Islet precursor cell (in vitro differentiated cells): Measurements from ENCODE around the gene ARAF.
"Not testable (repeated sequence)": the region's sequence is repeated elsewhere in the genome, so short reads cannot be mapped to it uniquely, and the experiment has no call there.

ENCODE experiments used
- DNase-seq: peaks from one replicate; pipeline ENCODE4 v3.0.0-alpha.2; 2018

ARAF gene

DNA sequence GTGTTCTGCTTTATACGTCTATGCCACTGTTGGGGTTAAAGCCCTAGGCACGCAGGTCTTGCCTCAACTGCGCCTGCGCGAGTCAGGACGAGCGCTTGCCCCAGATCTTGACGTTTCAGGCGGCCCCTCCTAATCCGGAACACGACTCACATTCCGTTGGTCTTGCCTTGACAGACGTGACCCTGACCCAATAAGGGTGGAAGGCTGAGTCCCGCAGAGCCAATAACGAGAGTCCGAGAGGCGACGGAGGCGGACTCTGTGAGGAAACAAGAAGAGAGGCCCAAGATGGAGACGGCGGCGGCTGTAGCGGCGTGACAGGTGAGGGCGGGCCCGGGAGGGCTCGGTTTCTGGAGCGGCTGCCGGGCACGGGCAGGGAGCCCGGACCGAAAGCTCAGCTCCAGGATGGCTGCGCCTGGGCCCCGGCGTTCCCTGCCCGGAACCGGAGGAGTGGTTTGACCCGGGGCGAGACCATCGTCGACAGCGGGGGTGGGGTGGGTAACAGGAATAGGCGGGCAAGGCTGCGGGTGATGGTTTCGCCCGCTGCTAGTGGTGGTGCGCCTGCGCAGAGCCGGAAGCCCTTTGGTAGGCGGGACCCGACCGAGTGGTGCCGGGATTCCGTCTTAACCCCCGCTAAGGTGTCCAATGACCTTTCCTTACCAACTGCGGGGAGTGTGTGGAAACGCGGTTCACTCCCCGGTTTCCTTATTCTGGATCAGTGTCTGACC lies at the start of gene ARAF:
TSS of gene ARAF (plus strand) at position 272 of the 725 bp plus-strand sequence. CDS start 1,763 bp downstream, outside the sequence.
- peak; percentile 99 for DNase-seq

DNA sequence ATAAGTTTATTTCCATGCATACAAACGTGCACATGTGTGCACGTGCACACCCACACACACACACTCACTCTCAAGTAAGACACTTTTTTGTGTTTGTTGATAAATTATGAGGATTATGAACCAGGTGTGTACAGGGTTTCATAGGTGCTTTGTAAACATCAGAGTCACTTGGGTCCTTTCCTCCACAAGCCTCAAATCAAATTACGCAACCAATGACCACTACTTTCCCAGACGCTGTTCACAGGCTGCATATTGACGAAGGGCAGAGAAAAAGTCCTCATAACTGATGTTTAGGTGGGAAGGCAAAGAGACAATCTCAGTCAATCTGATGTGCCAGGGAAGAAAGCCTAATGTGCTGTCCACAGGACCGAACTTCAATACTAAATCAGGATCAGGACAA lies 48.6 kb upstream of the ARAF start:
- not testable (repeated sequence) for DNase-seq

DNA sequence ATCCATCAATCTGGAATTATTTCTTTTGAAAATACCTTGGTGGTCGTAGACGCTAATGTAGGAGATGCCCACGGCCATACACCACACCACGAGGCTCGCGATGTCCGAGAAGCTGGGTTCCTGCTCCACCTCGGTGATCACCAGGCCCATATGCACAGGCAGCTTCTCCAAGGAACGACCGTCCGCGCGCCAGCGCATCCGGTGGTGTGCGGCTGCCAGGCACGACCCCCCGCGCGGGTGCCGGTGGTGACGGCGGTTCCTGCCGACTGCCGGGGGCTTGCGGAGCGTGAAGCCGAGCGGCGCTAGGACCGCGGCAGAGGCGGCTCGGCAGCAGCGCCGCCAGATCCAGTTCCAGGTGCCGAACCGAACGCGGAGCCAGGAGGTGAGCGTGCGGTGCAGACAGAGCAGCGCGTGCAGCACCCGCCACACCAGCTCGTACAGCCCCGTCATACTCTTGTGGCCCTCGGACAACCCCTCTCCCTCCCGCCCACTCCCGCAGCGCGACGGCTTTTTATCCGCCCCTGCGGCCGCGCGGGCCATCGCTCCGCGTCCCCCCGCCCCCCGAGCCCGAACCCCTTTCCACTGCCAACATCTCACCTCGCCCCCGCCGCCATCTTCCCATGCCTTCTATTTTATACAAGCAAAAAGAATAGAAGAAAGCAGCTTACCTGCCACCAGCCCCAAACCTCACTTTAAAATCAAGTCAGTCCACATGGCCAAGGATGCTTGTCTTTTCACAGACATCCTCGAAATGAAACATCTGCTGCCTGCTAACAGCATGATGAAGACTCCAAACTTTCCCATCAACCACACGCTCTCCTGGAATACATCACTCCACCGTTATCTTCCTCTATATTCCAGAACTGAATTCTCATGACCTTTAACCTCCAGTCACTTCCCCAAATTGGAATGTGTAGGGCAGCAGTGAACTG lies 47.7 kb upstream of the ARAF start:
- DNase-seq: not testable (repeated sequence)

DNA sequence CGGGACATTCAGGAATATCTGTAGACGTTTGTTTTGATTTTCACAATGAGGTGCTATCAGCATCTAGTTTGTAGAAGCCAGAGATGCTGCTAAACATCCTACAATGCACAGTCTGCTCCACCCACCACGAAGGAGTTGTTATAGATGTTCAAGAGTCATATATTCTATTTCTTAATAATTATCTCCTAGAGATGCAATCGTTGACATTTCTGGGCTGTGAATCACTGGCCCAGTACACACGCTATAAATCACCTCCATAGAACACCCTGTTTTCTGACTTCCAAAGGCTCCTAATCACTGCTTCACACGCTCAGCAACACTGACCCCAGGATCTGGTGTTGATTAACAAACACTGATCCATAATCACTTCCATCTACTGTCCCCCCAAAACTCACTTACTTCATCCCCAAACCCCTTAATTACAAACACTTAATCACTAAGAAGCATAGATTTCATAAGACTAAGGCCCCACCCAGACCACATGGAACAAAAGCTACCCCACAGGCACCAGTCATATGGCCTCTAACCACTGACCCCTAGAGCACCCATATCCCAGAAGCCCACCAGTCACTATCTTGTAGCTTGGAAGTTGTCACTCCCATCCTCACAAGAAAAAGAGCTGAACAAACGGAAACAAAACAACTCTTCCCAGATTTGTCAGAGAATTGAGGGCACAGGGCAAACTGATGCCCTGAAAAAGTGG lies 46.3 kb upstream of the ARAF start:
- no peak for DNase-seq

DNA sequence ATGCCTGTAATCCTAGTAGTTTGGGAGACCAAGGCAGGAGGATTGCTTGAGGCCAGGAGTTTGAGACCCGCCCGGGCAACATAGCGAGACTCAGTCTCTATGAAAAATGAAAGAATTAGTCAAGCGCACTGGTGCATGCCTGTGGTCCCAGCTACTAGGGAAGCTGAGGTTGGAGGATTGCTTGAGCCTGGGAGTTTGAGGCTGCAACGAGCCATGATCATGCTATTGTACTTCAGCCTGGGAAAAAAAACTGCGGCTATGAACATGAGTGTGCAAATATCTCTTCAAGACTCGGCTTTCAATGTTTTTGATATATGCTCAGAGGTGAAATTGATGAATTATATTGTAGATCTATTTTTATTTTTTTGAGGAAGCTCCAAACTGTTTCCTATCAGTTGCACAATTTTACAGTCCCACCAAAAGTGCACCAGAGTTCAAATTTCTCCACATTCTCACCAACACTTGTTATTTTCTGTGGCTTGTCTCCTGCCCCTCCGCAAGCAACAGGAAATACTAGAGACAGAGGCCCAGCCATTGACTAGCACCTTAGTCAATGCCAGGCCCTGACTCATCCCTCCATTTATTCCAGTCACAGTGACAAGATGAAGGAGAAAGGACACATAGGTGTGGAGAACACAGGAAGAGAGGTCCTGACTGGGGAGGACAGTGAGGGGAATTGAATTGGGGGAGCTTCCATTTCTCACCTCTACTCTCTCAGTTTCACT lies 44.9 kb upstream of the ARAF start:
- peak; percentile 73 for DNase-seq

DNA sequence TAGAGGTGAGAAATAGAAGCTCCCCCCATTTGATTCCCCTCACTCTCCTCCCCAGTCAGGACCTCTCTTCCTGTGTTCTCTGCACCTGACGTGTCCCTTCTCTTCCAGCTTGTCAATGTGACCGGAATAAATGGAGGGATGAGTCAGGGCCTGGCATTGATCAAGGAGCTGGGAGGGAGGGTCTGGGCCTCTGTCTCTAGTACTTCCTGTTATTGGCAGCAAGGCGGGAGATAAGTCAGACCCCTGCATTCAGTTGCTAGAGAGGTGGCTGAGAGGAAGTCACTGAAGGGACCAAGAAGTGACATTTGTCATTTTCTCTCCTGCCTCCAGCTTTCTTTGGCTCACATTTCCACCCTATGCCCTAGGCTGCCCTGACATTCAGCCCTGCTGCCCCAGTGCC lies 42.9 kb upstream of the ARAF start:
- DNase-seq: peak; percentile 83

DNA sequence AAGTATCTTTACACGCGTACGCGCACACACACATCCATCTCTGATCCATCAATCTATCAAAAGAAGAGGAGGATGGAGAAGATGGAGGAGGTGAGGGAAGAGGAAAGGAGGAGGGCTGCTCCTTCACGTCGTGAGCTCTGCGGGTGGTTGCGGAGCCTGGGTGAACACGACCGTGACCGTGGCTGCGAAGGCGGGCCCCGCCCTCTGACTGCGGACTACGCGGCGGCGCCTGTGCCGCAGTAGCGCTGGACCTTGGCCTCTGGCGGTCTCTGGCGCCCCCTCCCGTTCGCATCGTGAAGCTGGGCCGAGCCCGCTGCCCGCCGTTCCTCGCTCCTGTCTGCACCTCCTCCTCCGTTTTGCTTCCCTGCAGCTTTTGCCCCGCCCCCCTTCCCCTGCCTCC lies 37.7 kb upstream of the ARAF start:
- DNase-seq: peak; percentile 87

DNA sequence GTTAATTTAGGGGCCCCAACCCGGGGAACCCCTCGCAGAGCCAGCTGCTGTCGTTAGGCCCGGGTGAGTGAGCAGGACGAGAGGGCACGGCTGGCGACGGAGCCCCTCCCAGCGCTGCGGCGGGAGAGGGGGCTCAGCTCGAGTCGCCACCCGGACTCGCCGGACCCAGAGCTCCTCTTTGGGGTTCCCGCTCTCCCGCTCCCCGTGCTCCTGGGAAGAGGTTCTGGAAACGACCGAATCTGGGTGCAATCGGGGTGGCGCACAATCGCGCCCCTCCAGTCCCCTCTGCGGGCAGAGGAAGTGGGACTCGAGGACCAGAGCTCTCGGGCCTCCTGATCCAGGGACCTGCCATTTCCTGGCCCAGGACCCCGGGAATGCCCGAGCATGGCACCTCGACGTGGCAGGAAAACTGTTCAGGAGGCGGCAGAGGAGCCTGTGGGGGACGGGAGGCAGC lies 37.3 kb upstream of the ARAF start:
- DNase-seq: no peak

DNA sequence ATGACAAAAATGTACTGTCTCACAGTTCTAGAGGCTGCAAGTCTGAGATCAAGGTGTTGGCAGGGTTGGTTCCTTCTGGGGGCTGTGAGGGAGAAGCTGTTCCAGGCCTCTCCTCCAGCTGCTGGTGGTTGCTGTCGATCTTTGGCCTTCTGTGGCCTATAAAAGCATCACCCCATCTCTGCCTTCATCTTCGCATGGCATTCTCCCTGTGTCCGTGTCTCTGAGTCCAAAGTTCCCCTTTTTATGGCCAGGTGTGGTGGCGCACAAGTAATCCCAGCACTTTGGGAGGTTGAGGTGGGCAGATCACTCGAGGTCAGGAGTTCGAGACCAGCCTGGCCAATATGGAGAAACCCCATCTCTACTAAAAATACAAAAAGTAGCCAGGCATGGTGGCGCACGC lies 31.5 kb upstream of the ARAF start:
- DNase-seq: no peak

DNA sequence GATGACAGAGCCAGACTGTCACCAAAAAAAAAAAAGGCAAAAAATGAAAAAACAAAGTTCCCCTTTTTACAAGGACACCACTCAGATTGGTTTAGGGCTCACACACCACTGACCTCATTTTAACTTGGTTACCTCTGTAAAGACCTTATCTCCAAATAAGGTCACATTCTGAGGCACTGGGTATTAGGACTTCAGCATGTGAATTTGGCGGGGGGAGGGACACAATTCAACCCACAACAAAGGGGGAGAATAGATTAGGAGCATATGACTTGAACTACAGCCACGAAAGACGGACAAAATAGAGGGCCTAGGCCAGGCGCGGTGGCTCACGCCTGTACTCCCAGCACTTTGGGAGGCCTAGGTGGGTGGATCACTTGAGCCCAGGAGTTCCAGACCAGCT lies 31.0 kb upstream of the ARAF start:
- DNase-seq: no peak

DNA sequence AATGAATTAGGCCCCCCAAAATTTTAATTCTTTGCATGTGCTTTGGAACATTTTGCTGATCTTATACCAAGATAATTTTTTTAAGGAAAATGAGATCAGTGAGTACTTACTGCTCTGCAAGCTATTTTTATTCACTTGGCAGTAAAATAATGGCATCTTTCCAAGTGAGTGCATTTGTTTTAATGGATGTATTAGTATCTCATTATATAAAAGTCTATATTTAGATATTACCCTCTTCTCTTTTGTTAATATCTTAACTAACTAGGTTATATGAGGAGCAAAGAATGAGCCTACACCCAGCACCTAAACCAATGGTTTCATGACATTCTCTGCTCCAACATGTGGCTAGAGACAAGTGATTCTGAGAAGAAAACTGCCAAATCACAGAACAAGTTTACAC lies 21.1 kb upstream of the ARAF start:
- DNase-seq: no peak

DNA sequence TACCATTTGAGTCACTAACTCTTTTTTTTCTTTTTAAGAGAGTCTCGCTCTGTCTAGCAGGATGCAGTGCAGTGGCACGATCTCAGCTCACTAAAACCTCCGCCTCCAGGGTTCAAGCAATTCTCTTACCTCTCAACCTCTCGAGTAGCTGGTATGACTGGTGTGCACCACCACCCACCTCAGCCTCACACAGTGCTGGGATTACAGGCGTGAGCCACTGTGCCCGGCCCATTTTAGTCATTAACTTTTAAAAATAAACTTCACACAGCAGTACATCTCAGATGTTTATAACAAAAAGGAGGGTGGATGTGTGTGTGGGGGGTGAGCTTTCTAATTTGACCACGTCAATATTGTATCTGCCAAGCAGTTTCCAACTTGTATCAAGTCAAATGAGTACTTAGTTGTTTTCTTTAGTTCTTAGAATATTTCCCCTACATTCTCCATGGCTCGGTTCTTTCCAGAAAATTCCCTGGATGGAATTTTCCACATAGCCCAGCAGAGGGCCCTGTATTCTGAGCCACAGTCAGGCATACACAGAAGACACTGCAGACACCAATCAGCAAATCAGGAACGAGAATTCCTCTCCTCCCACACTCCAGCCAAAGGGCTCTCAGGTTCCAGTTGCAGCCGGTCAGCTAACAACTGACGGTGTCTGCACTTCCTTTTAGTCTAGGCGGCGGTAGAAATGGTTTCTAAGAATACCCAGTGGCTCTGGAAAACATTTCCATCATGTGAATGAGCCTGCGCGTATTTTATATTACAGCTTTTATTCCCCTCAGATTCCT lies 20.1 kb upstream of the ARAF start:
- DNase-seq: peak; percentile 90

DNA sequence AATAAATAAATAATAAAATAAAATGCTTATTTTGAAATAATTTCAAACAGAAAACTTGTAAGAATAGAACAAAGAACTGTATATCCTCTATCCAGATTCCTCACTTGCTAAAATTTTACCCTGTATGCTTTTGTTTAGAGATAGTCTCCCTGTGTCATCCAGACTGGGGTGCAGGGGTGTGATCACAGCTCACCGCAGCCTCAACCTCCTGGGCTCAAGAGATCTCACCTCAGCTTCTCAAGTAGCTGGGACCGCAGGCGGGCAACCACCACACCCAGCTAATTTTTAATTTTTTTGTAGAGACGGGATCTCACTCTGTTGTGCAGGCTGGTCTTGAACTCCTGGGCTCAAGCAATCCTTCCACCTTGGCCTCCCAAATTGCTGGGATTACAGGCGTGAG lies 17.5 kb upstream of the ARAF start:
- no peak for DNase-seq

DNA sequence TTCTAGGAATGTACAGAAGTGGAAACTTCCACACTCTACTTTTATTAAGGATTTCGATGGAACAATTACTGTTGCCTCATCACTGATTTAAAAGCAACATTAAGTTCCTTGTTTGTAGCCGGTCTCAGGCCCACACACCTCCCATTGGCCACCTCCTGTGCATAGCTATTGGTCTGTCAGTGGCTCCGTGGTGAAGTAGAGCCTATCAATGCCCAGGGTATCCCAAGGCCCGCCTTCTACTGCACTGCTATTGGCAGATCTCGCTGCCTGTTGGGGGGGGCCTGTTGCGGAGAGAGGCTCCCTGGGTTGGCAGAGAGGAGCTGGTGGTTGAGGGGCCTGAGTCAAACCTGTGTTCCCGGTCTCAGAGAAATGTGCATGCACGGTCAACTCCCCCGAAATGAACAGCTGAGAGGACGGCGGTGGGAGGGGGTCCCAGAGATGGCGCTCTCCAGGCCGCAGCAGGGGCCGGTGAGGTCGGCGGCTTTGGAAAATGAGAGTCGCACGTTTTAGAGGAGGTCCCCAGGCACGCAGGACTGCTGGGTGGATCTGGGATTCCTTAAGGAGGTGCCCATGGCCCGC lies 4.9 kb upstream of the ARAF start:
- peak; percentile 94 for DNase-seq

DNA sequence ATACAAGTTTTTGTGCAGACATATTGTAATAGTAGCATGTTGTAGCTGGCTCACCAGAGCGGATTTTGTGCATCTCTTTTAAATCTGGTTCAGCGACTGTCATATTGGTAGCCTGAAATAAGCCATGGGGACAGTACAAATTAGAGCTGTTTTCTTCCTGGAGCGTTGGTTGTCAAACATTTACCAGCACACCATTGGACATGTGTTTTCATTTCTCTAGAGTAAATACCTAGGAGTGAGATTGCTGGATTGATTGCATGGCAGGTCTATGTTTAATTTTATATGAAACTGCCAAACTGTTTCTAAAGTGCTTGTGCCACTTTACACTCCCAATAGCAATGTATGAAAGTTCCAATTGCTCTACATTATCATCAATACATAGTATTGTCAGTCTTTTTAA lies 2.6 kb upstream of the ARAF start:
- DNase-seq: no peak

DNA sequence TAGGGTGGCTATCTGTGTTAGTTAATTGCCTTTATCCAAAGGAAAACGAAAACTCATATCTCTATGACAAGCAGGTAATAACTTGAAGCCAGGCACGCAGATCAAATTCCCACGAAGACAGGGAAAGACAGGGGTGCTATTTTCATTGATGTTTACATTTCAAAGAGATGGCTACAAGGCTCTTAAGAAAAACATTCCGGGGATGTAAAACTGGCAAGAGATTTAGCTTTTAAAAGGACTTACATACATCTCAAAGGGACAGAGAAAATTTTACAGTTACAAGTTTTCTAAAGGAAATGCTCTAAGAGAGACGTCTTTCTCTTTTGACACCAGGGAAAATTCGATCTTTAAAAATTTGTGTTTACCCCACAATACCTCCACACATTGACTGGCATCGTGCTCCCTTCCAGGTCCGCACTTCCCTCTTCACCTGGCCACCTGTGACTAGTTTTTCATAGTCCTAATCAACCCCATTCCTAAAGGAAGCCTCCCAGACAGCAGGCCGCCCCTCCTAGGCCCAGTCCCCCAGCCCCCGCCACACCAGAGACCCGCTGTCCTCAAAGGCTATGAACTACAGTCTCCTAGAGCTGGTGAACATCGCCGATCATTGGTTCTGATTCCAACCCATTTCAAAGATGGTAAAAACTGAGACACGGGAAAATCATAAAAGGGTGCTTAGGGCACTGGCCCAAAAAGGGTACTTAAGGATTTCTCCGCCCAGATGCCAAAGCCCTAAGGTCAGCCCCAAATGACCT lies 649 bp upstream of the ARAF start:
- DNase-seq: no peak

DNA sequence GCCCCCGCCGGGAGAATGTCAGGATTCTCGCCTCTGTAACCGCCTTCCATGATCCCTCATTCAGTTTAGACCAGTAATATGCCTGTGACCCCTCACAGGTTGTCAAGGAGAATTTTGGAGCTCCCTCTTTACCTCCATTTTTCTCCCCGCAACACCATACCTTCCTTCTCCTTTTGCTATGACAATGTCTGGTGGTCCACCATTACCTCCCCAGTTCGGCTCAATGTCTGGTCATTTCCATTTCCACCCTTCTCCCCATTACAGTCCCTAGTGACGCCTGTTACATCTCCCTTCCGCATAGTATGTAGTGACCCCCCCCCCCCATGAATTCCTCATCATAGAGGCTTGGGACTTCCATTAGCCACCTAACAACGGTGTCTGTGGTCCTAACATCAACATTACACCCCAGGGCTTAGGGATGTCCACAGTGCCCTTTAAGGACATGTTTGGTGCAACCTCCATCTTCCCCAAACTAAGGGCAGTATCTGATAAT lies 700 bp downstream of the ARAF start:
- DNase-seq: no peak

DNA sequence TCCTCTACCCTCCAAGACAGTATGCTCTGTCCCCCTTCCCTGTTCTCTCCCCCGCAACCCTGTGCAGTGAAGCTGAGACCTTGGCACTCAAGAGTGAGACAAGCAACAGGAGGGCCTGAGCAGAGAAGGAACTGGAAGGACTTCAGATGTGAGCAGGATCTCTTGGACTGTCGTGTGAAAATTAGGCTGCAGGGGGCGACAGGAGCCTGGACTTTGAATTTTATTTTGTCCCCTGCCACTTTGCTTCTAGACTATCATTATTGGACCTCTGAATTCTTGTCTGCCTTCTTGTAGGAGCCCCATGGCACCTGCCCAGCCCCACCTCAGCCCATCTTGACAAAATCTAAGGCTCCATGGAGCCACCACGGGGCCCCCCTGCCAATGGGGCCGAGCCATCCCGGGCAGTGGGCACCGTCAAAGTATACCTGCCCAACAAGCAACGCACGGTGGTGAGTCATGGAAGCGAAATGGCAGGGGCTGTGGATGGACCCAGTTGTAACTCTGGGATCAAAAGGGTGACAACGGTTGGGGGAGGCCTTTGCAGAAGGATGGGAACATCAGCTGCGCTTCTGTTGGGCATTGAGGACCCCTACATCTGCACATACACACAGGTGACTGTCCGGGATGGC lies 1.7 kb downstream of the ARAF start:
- DNase-seq: no peak

DNA sequence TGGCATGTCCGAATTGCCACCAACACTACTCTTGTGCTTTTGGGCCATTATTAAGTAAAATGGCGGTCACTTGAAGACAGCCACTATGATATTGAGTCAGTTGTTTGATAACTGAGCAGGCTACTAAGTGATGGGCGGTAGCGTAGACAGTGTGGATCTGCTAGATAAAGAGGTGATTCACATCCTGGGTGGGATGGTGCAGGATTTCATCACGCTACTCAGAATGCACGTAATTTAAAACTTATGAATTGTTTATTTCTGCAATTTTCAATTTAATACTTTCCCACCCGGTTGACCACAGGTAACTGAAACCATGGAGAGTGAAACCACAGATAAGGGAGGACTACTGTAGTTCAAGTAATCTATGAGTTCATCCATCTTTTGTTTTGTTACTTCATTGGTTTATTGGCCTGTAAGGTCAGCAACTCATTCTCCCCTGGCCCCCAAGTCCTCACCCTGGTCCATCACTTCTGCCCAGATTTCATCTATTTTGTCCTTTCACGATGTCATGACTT lies 2.9 kb downstream of the ARAF start:
- no peak for DNase-seq
